Dendritic cell treated with granulocyte-macrophage colony-stimulating factor and Interleukin-4, amounts not matched to agents 40 ng/mL and 50 ng/mL, for 4 days (primary cell): Measurements from ENCODE around the gene TBX1.

Source experiments
- H3K27ac Mint-ChIP-seq: one replicate; pipeline ENCODE4 v1.8.0; 2022; ENCODE audit warnings: mild to moderate bottlenecking, mixed read lengths
- H3K27me3 Mint-ChIP-seq: one replicate; pipeline ENCODE4 v1.8.0; 2022; ENCODE audit warnings: mild to moderate bottlenecking, mixed read lengths
- H3K36me3 Mint-ChIP-seq: one replicate; pipeline ENCODE4 v1.8.0; 2022; ENCODE audit warnings: low read depth, mixed read lengths
- H3K4me1 Mint-ChIP-seq: one replicate; pipeline ENCODE4 v1.8.0; 2022; ENCODE audit warnings: low read depth, mixed read lengths
- H3K4me3 Mint-ChIP-seq: one replicate; pipeline ENCODE4 v1.8.0; 2022; ENCODE audit warnings: mild to moderate bottlenecking, moderate library complexity, mixed read lengths
- H3K9me3 Mint-ChIP-seq: one replicate; pipeline ENCODE4 v1.8.0; 2022; ENCODE audit warnings: mixed read lengths
- intact Hi-C: fragments of 100-400 bp; cut with micrococcal nuclease; formaldehyde crosslinking; loops from one replicate; pipeline ENCODE4 v1.15.0; 2022

The TBX1 gene

DNA sequence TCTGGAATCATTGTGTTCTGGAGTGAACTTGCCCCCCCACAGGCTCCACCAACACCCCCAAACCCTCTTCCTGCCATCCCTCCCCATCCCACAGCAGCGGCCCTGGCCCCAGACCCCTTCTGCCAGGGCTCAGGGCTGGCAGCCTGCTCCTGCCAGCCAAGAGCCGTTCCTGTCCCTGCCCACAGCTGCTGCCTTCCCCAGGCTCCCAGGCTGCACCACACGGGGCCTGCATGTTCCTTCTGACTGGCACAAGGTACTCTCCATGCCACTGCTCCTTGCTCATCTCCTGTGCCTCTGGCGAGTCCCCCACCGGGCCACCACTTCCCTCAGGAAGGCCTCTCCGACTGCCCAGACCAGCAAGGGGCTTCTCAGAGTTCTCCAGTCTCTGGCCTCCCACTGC is 32.3 kb upstream of the TBX1 start:
- Mint-ChIP-seq H3K27ac (no peak overlapping the region), H3K27me3 (peaks cover 62% of the 10 kb centered on the region), H3K36me3 (no peaks in the 10 kb centered on the region), H3K9me3 (no peaks in the 10 kb centered on the region), H3K4me1 (peaks cover 5% of the 10 kb centered on the region), H3K4me3 (no peak overlapping the region)
- intact Hi-C loops: no loop called here

DNA sequence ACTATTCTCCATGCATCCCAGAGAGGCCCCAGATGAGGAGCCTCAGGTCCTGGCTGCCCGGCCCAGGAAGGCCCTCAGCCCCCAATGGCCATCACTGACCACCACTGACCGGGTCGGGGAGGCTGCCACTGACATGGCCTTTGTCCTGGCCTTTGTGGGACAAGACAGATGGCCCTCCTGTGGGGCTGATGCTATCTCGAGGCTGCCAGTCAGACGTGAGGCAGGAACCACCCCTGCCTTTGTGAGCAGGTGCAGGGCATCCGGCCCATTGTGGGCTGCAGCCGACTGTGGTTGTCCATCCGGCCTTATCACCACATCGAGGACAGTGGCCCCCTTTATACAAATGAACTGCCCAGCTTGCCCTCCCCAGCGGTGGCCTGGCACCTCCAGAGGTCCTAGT is 31.7 kb upstream of the TBX1 start:
- intact Hi-C loops: no loop called here
- H3K9me3 Mint-ChIP-seq: no peaks in the 10 kb centered on the region
- no peaks in the 10 kb centered on the region for H3K36me3 Mint-ChIP-seq
- H3K27me3 Mint-ChIP-seq: peaks cover 57% of the 10 kb centered on the region
- H3K4me3 Mint-ChIP-seq: no peak overlapping the region
- no peaks in the 10 kb centered on the region for H3K4me1 Mint-ChIP-seq
- H3K27ac Mint-ChIP-seq: no peak overlapping the region

DNA sequence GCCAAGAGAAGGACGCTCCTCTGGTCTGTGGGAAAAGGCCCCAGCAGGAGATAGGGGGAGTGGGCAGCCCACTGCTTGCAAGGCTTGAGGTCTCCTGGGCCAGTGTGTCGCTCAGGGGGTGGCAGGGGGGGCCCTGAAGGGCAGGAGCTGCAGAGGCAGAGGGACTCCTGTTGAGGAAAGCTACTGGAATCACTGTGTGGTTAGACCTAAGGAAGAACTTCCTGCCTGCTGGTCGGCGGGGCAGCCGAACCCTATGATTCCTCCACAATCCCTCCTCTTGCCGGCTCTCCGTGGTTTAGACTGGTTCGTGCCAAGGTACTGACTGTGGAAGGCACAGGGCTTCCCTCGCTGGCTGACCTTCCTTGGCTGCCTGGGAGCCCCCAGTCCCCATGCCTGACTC is 31.1 kb upstream of the TBX1 start:
- H3K9me3 Mint-ChIP-seq: no peaks in the 10 kb centered on the region
- intact Hi-C loops: no loop called here
- peaks cover 53% of the 10 kb centered on the region for H3K27me3 Mint-ChIP-seq
- H3K27ac Mint-ChIP-seq: no peak overlapping the region
- H3K4me1 Mint-ChIP-seq: no peaks in the 10 kb centered on the region
- H3K36me3 Mint-ChIP-seq: no peaks in the 10 kb centered on the region
- H3K4me3 Mint-ChIP-seq: no peak overlapping the region

DNA sequence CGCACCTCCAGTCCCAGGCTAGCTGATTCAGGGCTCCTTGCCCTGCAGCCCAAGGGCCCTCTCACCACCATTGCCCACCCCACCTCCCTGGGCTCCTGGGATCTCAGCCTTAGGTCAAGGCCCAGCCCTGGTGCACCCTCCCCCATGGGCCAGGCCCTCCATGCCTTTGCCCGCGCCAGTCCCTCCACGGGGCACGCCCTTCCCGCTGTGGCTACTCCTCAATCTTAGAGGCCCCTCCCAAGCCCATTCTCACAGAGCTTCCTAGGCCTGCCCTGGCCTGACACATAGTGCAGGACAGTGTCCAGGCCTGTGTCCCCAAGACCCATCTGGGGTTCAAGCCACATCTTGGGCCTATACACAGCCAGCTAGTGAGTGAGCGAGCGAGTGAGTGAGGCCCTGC is 30.4 kb upstream of the TBX1 start:
- Mint-ChIP-seq H3K27me3 (peaks cover 46% of the 10 kb centered on the region), H3K4me3 (no peak overlapping the region), H3K36me3 (no peaks in the 10 kb centered on the region), H3K4me1 (no peaks in the 10 kb centered on the region), H3K9me3 (no peaks in the 10 kb centered on the region), H3K27ac (no peak overlapping the region)
- intact Hi-C loops: loop anchor here (1.0 kb wide), 1 partner anchor 180 kb away; no protein-coding TSS in a partner anchor

DNA sequence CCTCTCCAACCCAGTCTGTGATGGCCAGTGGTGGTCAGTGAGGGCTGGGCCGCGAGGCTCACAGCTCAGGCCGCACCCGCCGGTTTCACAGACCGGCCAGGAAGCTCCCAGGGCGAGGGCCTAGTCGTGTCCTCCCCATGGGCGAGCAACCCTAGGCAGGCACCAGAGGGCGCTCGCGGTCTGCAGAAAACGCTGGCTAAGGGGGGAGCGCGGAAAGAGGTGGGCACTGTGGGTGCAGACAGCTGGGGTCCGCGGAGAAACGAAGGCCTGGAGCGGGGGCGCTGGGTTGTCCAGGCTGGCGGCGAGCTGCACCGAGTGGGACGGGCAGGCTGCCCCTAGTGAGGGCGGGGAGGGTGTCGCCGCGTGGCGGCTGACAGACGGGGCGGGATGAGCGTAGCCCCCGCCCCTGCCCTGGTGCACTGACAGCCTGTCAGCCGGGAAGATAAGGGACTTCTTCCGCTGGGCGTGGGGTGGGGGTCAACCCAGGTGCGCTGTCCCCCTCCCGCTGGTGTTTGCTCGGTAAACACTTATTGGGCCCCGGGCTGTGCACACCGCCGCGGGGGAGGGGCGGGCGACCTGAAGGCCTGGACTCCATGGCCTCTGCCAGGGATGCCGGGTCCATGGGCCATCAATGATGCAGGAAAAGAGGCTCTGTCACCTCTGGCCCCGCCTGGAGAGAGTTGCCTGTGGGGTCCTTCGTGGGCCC is 29.8 kb upstream of the TBX1 start:
- Mint-ChIP-seq H3K27ac (no peak overlapping the region), H3K27me3 (peaks cover 42% of the 10 kb centered on the region), H3K4me1 (no peaks in the 10 kb centered on the region), H3K9me3 (no peaks in the 10 kb centered on the region), H3K36me3 (no peaks in the 10 kb centered on the region), H3K4me3 (peak overlapping the region; percentile 68)
- intact Hi-C loops: loop anchor here (1.0 kb wide), 1 partner anchor 179 kb away; no protein-coding TSS in a partner anchor

DNA sequence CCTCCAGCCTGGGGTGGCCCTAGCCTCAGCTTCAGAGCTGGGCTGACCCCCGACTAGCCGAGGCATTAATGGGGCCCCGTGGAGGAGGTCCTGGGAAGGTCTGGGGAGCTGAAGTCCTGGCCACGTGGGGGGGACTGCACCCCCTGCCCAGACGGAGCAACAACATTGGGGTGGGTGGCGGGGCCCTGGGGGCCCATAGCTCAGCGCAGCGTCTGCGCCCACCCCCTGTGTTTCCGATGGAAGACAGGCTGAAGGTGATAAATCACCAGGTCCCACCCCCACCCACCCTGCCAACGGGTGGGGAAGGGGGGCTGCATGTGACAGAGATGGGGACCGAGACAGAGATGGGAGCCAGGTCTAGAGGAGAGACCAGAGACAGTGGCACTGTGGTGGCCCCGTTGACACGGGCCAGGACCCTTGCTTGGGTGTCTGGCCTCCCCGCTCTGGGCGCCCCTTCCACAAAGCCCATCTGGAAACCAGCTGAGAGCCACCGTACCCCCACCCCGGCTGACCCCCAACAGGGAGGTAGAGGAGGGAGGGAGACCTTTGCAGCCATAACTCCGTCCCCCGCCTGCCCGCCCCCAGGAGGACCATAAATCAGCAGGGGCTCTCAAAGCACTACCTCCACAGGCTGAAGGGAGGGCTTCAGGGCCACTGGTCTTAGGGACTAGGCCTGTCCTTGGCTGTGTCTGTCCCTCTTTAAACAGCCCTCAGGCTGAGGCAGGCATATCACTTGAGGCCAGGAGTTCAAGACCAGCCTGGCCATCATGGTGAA is 29.0 kb upstream of the TBX1 start:
- peaks cover 36% of the 10 kb centered on the region for H3K27me3 Mint-ChIP-seq
- no peaks in the 10 kb centered on the region for H3K4me1 Mint-ChIP-seq
- intact Hi-C loops: no loop called here
- no peaks in the 10 kb centered on the region for H3K36me3 Mint-ChIP-seq
- no peak overlapping the region for H3K27ac Mint-ChIP-seq
- no peaks in the 10 kb centered on the region for H3K9me3 Mint-ChIP-seq
- H3K4me3 Mint-ChIP-seq: no peak overlapping the region

DNA sequence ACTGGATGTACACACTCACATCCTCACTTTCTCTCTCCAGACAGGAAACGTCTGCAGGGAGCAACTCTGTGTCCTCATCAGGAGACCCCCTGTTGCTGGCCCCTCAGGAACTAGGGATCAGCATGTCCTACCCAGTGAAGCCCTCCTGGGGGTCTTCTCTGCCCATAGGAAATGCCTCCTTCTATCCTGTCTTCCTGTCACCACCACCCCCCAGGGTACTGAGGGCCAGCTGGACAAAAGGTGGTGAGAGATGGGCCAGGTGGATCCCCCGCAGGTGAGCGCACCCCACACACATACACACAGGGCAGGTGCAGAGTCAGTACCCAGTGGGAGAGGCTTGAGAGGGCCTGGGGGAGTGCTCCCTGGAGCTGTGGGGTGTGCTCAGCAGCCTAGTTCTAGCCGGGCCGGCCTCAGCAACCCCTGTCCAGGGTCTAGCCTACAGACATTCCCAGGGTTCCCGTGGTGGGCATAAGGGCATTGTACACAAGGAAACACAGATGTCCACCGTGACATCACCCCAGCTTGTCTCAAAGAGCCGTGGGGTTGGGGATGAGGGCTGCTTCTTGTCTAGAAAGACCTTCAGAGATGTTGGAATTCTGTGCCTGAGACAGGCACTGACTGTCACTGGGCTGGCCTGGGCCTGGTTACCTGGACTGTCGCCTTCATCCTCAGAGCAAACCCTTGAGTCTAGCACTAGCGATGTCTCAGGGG is 28.0 kb upstream of the TBX1 start:
- peaks cover 26% of the 10 kb centered on the region for H3K27me3 Mint-ChIP-seq
- H3K4me1 Mint-ChIP-seq: no peaks in the 10 kb centered on the region
- no peaks in the 10 kb centered on the region for H3K9me3 Mint-ChIP-seq
- H3K4me3 Mint-ChIP-seq: no peak overlapping the region
- no peaks in the 10 kb centered on the region for H3K36me3 Mint-ChIP-seq
- intact Hi-C loops: no loop called here
- no peak overlapping the region for H3K27ac Mint-ChIP-seq

DNA sequence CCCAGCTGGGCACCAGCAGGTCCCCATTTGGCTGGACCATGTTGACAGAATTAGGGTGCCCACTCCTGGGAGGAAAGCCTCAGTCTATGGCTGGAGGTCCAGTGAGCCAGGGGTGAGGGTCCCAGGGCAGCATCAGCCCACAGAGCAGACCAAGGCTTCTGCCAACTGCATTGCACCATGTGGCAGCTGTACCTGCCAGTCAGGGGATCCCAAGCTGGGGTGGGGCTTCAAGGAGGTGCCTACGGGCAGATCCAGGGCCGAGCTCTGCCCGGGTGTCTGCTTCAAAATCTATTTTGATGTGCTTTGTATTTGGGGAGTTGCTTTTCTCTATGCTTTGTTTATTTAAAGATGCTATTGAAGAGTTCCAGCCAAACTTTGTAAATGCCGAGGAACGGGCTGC is 26.8 kb upstream of the TBX1 start:
- H3K4me3 Mint-ChIP-seq: no peak overlapping the region
- intact Hi-C loops: no loop called here

DNA sequence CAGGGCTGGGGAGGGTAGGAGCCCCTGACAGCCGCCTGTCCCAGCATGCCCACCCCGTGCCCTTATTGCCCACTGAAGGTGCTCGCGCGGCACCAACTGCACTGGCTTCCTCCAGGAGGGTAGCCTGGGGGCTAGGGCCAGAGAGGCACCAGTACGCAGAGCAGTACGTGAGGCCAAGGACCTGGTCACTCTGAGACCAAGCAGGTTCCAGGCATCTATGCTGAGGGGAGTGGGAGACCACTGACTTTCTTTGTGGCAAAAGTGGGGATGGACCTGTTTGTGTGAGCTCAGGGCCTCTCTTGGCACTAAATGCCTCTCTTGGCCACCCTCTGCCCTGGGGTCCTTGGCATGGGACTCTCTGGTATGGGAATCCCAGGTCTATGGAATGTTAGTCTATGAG is 26.4 kb upstream of the TBX1 start:
- Mint-ChIP-seq H3K36me3 (no peaks in the 10 kb centered on the region), H3K4me3 (no peak overlapping the region), H3K27ac (no peak overlapping the region), H3K4me1 (no peaks in the 10 kb centered on the region), H3K9me3 (no peaks in the 10 kb centered on the region), H3K27me3 (peaks cover 18% of the 10 kb centered on the region)
- intact Hi-C loops: no loop called here

More for the DNA sequence above, 26.8 kb upstream of the TBX1 start:
- Mint-ChIP-seq H3K4me1 (no peaks in the 10 kb centered on the region), H3K27me3 (peaks cover 19% of the 10 kb centered on the region), H3K27ac (no peak overlapping the region), H3K36me3 (no peaks in the 10 kb centered on the region), H3K9me3 (no peaks in the 10 kb centered on the region)

DNA sequence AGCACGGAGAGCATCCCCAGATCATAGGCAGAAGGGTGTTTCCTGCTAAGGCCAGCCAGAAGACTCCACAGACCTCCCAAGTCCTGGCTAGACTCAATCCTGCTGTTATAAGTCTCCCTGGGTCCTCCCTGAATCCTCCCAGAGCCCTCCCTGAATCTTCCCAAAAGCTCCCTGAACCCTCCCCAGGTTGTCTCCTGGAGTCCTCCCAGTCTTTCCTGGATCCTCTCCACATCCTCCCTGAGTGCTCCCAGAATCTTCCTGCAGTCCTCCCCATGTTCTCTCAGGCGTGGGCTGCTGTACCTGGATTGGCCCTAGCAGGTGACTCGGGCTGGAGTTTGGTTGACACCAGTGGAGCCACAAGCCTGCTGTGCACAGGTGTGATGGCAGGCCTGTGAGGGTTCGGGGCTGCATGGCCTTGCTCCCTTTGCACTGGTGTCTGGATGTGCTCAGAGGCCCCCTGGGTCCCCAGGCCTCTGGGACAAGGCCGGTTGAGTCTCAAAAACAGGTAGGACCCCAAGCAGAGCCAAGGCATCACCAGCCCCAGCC is 25.7 kb upstream of the TBX1 start:
- intact Hi-C loops: no loop called here

DNA sequence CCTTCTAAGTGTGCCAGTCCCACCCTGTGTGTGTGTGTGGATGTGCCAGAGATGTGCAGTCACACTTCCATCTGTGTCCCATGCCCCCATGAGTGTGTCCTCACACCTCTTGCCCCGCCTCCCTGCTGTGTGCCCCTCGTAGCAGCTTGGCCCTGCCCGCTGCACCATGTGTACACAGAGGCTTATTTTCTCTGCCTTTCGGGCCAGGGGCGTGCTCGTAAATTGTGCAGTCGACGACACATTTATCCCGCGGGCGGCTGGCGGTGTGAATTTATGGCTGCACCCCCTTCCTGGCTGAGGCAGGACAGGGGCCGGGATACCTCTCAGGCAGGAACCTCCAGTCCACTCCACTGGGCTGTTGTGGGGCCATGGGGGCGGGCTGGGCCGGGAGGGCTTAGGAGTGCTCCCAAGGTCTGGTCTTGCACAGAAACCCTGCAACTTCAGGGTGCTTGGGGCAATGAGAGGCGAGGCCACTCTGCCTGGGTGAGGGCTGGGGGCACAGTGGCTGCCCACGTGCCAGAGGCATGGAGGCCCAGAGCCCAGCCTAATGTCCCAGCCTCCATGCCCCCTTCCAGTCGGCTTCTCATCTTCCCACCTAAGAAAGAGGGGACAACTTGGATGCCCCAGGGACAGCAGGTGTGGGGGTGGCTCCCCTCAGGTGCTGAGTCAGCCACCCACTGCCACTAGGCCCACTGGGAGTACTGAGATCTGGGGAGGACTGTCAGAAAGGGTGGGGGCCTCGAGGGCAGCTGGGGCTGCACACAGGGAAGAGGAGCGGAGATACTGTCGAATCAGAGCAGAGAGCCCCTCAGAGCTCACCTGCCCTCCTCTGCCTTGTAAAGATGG is 24.7 kb upstream of the TBX1 start:
- Mint-ChIP-seq H3K27me3 (peaks cover 9% of the 10 kb centered on the region), H3K27ac (no peak overlapping the region), H3K36me3 (no peaks in the 10 kb centered on the region), H3K4me3 (no peak overlapping the region), H3K9me3 (no peaks in the 10 kb centered on the region), H3K4me1 (no peaks in the 10 kb centered on the region)
- intact Hi-C loops: no loop called here

More for the DNA sequence above, 25.7 kb upstream of the TBX1 start:
- Mint-ChIP-seq H3K9me3 (no peaks in the 10 kb centered on the region), H3K27me3 (peaks cover 15% of the 10 kb centered on the region), H3K36me3 (no peaks in the 10 kb centered on the region), H3K4me3 (no peak overlapping the region), H3K4me1 (no peaks in the 10 kb centered on the region), H3K27ac (no peak overlapping the region)

DNA sequence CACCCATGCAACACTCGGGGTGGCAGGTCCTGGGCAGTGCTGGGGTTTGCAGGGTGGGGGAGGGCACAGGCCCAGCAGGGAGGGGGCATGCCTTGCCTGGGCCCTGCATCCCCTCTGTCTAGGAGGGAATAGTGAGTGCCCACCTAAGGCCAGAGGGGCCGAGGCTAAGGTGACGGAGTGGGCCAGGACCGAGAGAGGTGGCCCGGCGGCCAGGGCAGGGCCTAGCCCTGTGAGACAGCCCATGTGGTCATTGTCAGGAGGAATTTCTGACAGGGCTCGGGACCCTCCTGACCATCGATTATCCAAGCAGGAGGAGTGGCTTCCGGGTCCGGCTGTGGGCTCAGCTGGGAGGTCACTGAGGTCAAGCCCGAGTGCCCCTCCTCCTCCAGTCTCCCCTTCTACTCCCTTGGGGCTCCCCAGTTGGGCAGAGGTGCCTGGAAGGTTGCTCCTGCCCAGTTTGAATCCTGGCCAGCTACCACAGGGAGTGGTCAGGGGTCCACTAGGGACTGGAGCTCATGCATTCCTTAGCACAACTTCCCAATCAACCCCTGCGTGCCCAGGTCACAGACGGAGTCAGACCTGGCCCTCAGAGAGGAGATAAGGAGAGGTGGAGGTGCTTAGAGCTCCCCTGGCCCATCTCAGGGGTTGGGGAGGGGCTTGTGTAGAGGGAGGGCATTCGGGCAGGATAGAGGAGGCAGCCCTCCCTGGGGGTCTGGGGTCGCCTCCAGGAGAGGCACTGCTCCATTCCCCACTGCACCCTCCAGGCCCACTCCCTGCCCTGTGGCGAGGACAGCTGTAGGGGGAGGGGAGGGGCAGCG is 22.5 kb upstream of the TBX1 start:
- H3K27ac Mint-ChIP-seq: no peak overlapping the region
- H3K9me3 Mint-ChIP-seq: no peaks in the 10 kb centered on the region
- H3K4me3 Mint-ChIP-seq: no peak overlapping the region
- intact Hi-C loops: no loop called here
- H3K4me1 Mint-ChIP-seq: no peaks in the 10 kb centered on the region
- H3K27me3 Mint-ChIP-seq: peaks cover 1% of the 10 kb centered on the region
- H3K36me3 Mint-ChIP-seq: no peaks in the 10 kb centered on the region
